Astrocyte (in vitro differentiated cells and primary cell): ENCODE measurements around the gene NLGN4Y. TPM values are rescaled to one million over a fixed set of nuclear protein-coding genes. Genes with fewer than 3 reads are reported as not detected.

ENCODE experiments used
- DNase-seq: peaks from one replicate; pipeline ENCODE4 v3.0.0-alpha.2; 2010; ENCODE audit warnings: low read depth
- FAIRE-seq: peaks from 2 replicates; lab custom pipeline; 2011; peaks lifted over from hg19 to GRCh38; lab: Jason Lieb, UNC
- H2AFZ ChIP-seq: 2 replicates; pipeline ENCODE4 v1.6.0; 2012; ENCODE audit warnings: low read depth, low read length, inconsistent platforms
- H3K27ac ChIP-seq: 2 replicates; pipeline ENCODE4 v1.5.1; 2011; ENCODE audit warnings: low read depth, low read length, inconsistent platforms
- H3K27me3 ChIP-seq: 2 replicates; pipeline ENCODE4 v1.6.0; 2011; ENCODE audit warnings: low read length, inconsistent platforms; ENCODE audit not compliant: insufficient read depth
- H3K36me3 ChIP-seq: 2 replicates; pipeline ENCODE4 v1.5.1; 2011; ENCODE audit warnings: low read length, inconsistent platforms; ENCODE audit not compliant: insufficient read depth
- H3K4me1 ChIP-seq: 2 replicates; pipeline ENCODE4 v1.5.1; 2011; ENCODE audit warnings: low read length, inconsistent platforms; ENCODE audit not compliant: insufficient read depth
- H3K4me2 ChIP-seq: 2 replicates; pipeline ENCODE4 v1.6.0; 2012; ENCODE audit warnings: low read length, inconsistent platforms
- H3K4me3 ChIP-seq: 2 replicates; pipeline ENCODE4 v1.5.1; 2011; ENCODE audit warnings: low read depth, mild to moderate bottlenecking, low read length, inconsistent platforms; ENCODE audit not compliant: insufficient read depth
- H3K79me2 ChIP-seq: 2 replicates; pipeline ENCODE4 v1.6.0; 2012; ENCODE audit warnings: mild to moderate bottlenecking, low read length, inconsistent platforms; ENCODE audit not compliant: insufficient read depth
- H3K9ac ChIP-seq: 2 replicates; pipeline ENCODE4 v1.6.0; 2012; ENCODE audit warnings: mild to moderate bottlenecking, low read length, inconsistent platforms
- H3K9me3 ChIP-seq: 2 replicates; pipeline ENCODE4 v1.5.1; 2012; ENCODE audit warnings: low read depth, mild to moderate bottlenecking, low read length, inconsistent platforms; ENCODE audit not compliant: insufficient read depth
- H4K20me1 ChIP-seq: 2 replicates; pipeline ENCODE4 v1.6.0; 2012; ENCODE audit warnings: low read length, inconsistent platforms; ENCODE audit not compliant: insufficient read depth
- H3K27ac Mint-ChIP-seq: one replicate; pipeline ENCODE4 v1.8.0; 2021; ENCODE audit warnings: mild to moderate bottlenecking, mixed read lengths; ENCODE audit not compliant: unreplicated experiment
- H3K27me3 Mint-ChIP-seq: one replicate; pipeline ENCODE4 v1.8.0; 2021; ENCODE audit warnings: low read depth, mixed read lengths; ENCODE audit not compliant: unreplicated experiment
- H3K36me3 Mint-ChIP-seq: one replicate; pipeline ENCODE4 v1.8.0; 2021; ENCODE audit warnings: low read depth, mixed read lengths; ENCODE audit not compliant: unreplicated experiment
- H3K4me1 Mint-ChIP-seq: one replicate; pipeline ENCODE4 v1.8.0; 2021; ENCODE audit warnings: low read depth, mixed read lengths; ENCODE audit not compliant: unreplicated experiment
- H3K4me3 Mint-ChIP-seq: one replicate; pipeline ENCODE4 v1.8.0; 2021; ENCODE audit warnings: mild to moderate bottlenecking, moderate library complexity, mixed read lengths; ENCODE audit not compliant: unreplicated experiment
- H3K9me3 Mint-ChIP-seq: one replicate; pipeline ENCODE4 v1.8.0; 2021; ENCODE audit warnings: mild to moderate bottlenecking, mixed read lengths; ENCODE audit not compliant: unreplicated experiment
- EZH2 ChIP-seq: IDR thresholded peaks from 2 replicates; pipeline ENCODE4 v1.6.1; 2012; ENCODE audit warnings: mild to moderate bottlenecking, low read length, inconsistent platforms; ENCODE audit not compliant: insufficient read depth
- total RNA-seq: library from RNA; stranded (reverse); gene quantifications from 2 replicates; pipeline ENCODE4 v1.2.1, GENCODE V29; 2021
- TF ChIP-seq, protein P1 (sequence below): IDR thresholded peaks from 2 replicates; pipeline ENCODE4 v1.5.1; 2011; ENCODE audit warnings: low read depth, mild to moderate bottlenecking, inconsistent platforms, low read length, moderate library complexity; ENCODE audit not compliant: insufficient read depth

NLGN4Y gene
- total RNA-seq, 1 donor from 2014 or later: 19.7 TPM

DNA sequence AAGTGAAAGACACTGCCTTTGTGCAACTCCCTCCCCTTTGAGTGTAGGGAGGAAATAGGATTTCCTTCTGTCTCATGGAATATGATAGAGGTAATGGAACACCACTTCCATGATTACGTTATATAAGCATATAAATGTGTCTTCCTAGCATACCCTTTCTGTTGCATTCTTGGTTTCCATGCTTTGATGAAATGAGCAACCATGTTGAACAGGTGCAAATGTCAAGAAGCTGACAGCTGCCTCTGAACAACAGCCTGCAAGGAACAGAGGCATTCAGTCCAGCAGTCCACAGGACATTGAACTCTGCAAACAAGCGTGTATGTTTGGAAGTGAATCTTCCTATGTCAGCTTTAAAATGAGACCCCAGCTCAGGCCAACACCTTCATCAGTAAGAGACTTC is 117.5 kb downstream of the NLGN4Y start:
- Histone ChIP-seq H4K20me1 (no peaks in the 10 kb centered on the region), H3K36me3 (peaks cover 2% of the 10 kb centered on the region), H3K4me1 (peaks cover 4% of the 10 kb centered on the region), H2AFZ (no peak overlapping the region), H3K4me2 (no peak overlapping the region), H3K9me3 (no peaks in the 10 kb centered on the region), H3K27ac (no peak overlapping the region), H3K27me3 (no peaks in the 10 kb centered on the region), H3K9ac (no peak overlapping the region), H3K79me2 (no peaks in the 10 kb centered on the region), H3K4me3 (no peak overlapping the region)
- Mint-ChIP-seq H3K4me1 (peaks cover 5% of the 10 kb centered on the region), H3K4me3 (no peak overlapping the region), H3K9me3 (no peaks in the 10 kb centered on the region), H3K27ac (no peak overlapping the region), H3K36me3 (no peaks in the 10 kb centered on the region), H3K27me3 (no peaks in the 10 kb centered on the region)
- no peak for DNase-seq
- no peak for FAIRE-seq
- no peak for TF ChIP-seq EZH2
- TF ChIP-seq, protein P1, sequence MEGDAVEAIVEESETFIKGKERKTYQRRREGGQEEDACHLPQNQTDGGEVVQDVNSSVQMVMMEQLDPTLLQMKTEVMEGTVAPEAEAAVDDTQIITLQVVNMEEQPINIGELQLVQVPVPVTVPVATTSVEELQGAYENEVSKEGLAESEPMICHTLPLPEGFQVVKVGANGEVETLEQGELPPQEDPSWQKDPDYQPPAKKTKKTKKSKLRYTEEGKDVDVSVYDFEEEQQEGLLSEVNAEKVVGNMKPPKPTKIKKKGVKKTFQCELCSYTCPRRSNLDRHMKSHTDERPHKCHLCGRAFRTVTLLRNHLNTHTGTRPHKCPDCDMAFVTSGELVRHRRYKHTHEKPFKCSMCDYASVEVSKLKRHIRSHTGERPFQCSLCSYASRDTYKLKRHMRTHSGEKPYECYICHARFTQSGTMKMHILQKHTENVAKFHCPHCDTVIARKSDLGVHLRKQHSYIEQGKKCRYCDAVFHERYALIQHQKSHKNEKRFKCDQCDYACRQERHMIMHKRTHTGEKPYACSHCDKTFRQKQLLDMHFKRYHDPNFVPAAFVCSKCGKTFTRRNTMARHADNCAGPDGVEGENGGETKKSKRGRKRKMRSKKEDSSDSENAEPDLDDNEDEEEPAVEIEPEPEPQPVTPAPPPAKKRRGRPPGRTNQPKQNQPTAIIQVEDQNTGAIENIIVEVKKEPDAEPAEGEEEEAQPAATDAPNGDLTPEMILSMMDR: no peak

DNA sequence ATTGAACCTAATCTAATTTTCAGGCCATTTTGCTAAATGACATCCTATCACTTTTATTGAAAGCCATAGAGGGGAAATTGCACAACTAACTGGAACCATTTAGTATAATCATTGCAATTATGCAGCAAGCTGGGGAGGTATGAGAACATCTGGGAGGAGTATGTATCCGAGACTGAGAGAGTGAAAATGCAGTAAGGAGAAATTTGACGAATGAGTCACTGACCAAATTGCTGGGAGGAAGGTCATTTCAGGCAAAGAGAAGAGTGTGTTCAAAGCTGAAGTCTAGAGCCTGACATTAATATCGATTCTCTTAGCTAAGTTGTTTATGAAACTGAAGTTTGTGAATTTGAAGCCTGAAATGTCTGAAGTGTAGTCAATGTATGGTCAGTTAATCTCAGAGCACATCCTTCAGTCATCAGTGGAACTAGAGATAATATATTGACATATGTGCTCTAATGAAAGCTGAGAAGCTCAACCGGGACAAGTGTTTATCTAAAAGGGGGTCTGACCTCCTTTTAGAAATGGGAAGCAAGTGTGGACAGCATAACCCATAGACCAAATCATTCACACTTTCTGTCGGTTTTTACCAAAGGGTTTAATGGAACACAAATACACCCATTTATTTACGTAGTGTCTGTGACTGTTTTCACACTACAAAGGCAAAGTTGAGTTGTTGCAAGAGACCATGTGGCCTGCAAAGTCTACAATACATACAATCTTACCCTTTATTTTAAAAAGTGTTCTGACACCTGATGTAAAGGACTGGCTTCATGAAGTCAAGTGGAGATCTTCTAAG is 120.0 kb downstream of the NLGN4Y start:
- H3K9me3 ChIP-seq: no peaks in the 10 kb centered on the region
- H2AFZ ChIP-seq: no peak overlapping the region
- DNase-seq (no peak), FAIRE-seq (no peak)
- peak overlapping the region; percentile 0 for H3K27ac ChIP-seq
- H3K4me3 Mint-ChIP-seq: no peak overlapping the region
- H3K27ac Mint-ChIP-seq: peak overlapping the region; percentile 4
- H3K27me3 Mint-ChIP-seq: no peaks in the 10 kb centered on the region
- TF ChIP-seq, protein P1: no peak
- TF ChIP-seq EZH2: no peak
- H3K36me3 ChIP-seq: peaks cover under 1% of the 10 kb centered on the region
- H3K4me1 Mint-ChIP-seq: peaks cover 5% of the 10 kb centered on the region
- H3K4me1 ChIP-seq: peaks cover 4% of the 10 kb centered on the region
- H3K4me2 ChIP-seq: peak overlapping the region; percentile 56
- no peaks in the 10 kb centered on the region for H3K27me3 ChIP-seq
- no peaks in the 10 kb centered on the region for H3K36me3 Mint-ChIP-seq
- no peak overlapping the region for H3K9ac ChIP-seq
- no peaks in the 10 kb centered on the region for H4K20me1 ChIP-seq
- no peak overlapping the region for H3K4me3 ChIP-seq
- no peaks in the 10 kb centered on the region for H3K79me2 ChIP-seq
- H3K9me3 Mint-ChIP-seq: no peaks in the 10 kb centered on the region

DNA sequence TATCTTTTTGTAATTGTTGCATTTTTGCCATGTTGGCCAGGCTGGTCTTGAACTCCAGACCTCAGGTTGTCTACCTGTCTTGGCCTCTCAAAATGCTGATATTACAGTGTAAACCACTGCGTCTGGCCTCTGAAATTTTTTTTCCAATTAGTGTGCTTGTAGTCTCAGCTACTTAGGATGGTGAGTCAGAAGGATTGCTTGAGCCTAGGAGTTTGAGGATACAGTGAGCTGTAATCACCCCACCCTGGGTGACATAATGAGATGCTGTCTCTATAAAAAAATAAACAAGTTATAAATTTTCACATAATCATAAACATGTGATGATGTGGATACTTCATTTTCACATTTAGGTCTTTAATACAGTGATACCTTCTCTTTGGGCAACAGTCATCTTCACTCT is 154.9 kb downstream of the NLGN4Y start:
- no peak overlapping the region for H3K4me3 Mint-ChIP-seq
- Histone ChIP-seq H3K4me3 (no peak overlapping the region), H4K20me1 (no peaks in the 10 kb centered on the region), H3K27ac (no peak overlapping the region), H2AFZ (no peak overlapping the region), H3K27me3 (no peaks in the 10 kb centered on the region), H3K79me2 (no peaks in the 10 kb centered on the region), H3K4me2 (no peak overlapping the region), H3K9me3 (no peaks in the 10 kb centered on the region), H3K4me1 (no peaks in the 10 kb centered on the region), H3K9ac (no peak overlapping the region), H3K36me3 (no peaks in the 10 kb centered on the region)
- H3K4me1 Mint-ChIP-seq: no peaks in the 10 kb centered on the region
- FAIRE-seq (no peak), DNase-seq (no peak)
- no peak overlapping the region for H3K27ac Mint-ChIP-seq
- no peaks in the 10 kb centered on the region for H3K27me3 Mint-ChIP-seq
- no peaks in the 10 kb centered on the region for H3K9me3 Mint-ChIP-seq
- H3K36me3 Mint-ChIP-seq: no peaks in the 10 kb centered on the region
- TF ChIP-seq EZH2: no peak
- TF ChIP-seq, protein P1: no peak
